NCI-H2227 treated with DMSO at 0.1 percent for 48 hours (cell line): ENCODE results near the gene SLC7A14.

Experiments
- DNase-seq: peaks from one replicate; lab custom pipeline; 2025; lab: John Stamatoyannopoulos, UW

Gene SLC7A14

GRCh38 chr3:170585937-170586310 lies at the start of gene SLC7A14:
SLC7A14 (minus strand) TSS chr3:170586075; CDS start chr3:170526936, 59,139 bp downstream.
- DNase-seq, result peak; percentile 68

- DNase-seq, result no peak
Measured at GRCh38 chr3:170635385-170635735, 49.5 kb upstream of the SLC7A14 start.

- no peak for DNase-seq
Measured at GRCh38 chr3:170634663-170635384, 48.9 kb upstream of the SLC7A14 start.

GRCh38 chr3:170633573-170633972 lies 47.7 kb upstream of the SLC7A14 start:
- DNase-seq, result no peak

GRCh38 chr3:170632780-170633179 lies 46.9 kb upstream of the SLC7A14 start:
- DNase-seq, result no peak

GRCh38 chr3:170631755-170632488 lies 46.0 kb upstream of the SLC7A14 start:
- no peak for DNase-seq

GRCh38 chr3:170623524-170623923 lies 37.6 kb upstream of the SLC7A14 start:
- DNase-seq, result no peak

GRCh38 chr3:170622369-170623159 lies 36.7 kb upstream of the SLC7A14 start:
- DNase-seq, result peak; percentile 78

- no peak for DNase-seq
Measured at GRCh38 chr3:170621256-170621655, 35.4 kb upstream of the SLC7A14 start.

GRCh38 chr3:170614214-170614966 lies 28.5 kb upstream of the SLC7A14 start:
- no peak for DNase-seq

- DNase-seq, result no peak
Measured at GRCh38 chr3:170611751-170612150, 25.9 kb upstream of the SLC7A14 start.

GRCh38 chr3:170610321-170610884 lies 24.5 kb upstream of the SLC7A14 start:
- no peak for DNase-seq

- DNase-seq, result no peak
Measured at GRCh38 chr3:170608475-170608874, 22.6 kb upstream of the SLC7A14 start.

GRCh38 chr3:170606675-170607074 lies 20.8 kb upstream of the SLC7A14 start:
- no peak for DNase-seq

GRCh38 chr3:170605490-170605889 lies 19.6 kb upstream of the SLC7A14 start:
- no peak for DNase-seq

- no peak for DNase-seq
Measured at GRCh38 chr3:170603770-170604510, 18.1 kb upstream of the SLC7A14 start.

GRCh38 chr3:170602556-170602955 lies 16.7 kb upstream of the SLC7A14 start:
- no peak for DNase-seq

- no peak for DNase-seq
Measured at GRCh38 chr3:170600005-170600624, 14.2 kb upstream of the SLC7A14 start.

- no peak for DNase-seq
Measured at GRCh38 chr3:170599091-170599490, 13.2 kb upstream of the SLC7A14 start.

- DNase-seq, result peak; percentile 53
Measured at GRCh38 chr3:170598091-170598502, 12.2 kb upstream of the SLC7A14 start.

- no peak for DNase-seq
Measured at GRCh38 chr3:170594528-170594927, 8.7 kb upstream of the SLC7A14 start.
